HG02970 (cell line): ENCODE results near the gene KLF9.
"Not testable (repeated sequence)": the region's sequence is repeated elsewhere in the genome, so short reads cannot be mapped to it uniquely, and the experiment has no call there.

Source experiments
- ATAC-seq: cut with Tn5 transposase; IDR thresholded peaks from one replicate; pipeline ENCODE4 v1.9.1; 2021; ENCODE audit warnings: mild to moderate bottlenecking, moderate library complexity, moderate number of reproducible peaks; ENCODE audit not compliant: unreplicated experiment, low FRiP score

The KLF9 gene

DNA sequence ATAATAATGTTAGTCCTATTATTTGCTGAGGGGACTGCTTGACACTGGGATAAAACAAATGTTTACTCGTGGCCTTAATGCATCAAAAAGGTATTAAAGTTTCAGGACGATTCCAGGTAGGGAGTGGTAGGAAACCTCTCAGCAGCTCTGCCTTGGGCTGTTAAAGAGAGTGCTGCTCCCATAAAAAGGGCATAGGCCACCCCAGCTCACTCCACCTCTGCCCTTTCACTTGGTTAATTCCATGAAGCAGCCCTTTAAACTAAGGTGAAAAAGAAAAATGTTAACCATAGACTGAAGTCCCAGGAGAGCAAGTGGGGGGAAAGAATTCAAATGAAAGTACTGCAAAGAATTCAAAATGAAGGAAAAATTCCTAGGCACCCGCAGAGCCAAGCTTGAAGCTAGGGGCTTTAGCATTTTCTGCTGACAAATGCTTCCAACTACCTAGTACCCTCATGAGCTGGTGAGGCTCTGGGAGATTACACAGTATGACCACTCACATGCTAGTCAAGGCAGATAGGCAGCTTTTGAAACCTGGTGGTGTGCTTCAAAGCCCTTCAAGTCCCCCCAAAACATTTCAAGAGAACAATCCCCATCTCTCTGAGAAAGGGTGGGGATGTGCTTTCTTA, 8.5 kb downstream of the KLF9 start:
- no peak for ATAC-seq

DNA sequence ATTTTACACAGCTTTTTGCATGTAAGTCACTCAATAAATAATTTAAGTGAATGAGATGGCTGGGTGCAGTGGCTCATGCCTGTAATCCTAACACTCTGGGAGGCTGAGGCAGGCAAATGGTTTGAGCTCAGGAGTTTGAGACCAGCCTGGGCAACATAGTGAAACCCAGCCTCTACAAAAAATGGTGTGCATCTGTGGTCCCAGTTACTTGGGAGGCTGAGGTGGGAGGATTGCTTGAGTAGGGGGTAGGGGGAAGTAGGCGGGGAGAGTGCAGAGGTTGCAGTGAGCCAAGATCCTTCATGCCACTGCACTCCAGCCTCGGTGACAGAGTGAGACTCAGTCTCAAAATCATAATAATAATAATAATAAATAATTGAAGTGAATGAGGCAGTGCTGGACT, 10.2 kb downstream of the KLF9 start:
- ATAC-seq, result no peak

DNA sequence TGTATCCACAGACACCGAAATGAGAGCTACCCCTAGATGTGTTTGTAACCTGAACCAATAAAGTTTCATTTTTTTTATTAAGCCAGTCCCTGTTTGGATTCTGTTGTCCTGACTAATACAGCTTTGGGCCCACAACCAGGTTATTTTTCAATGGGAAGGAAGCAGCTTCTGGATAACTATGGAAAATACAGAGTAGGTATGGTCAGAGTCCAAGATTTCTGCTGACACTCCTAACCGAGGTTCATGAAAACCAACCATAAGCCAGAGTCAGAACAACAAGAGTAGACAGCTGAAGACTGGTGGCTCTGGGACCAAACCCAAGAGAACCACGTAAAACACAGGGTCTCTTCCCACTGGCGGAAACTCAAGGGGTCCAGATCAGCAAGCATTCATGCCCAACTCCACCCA, 10.8 kb downstream of the KLF9 start:
- ATAC-seq, result no peak

GRCh38 chr9:70403166-70403565, 11.3 kb downstream of the KLF9 start:
- ATAC-seq, result no peak

DNA sequence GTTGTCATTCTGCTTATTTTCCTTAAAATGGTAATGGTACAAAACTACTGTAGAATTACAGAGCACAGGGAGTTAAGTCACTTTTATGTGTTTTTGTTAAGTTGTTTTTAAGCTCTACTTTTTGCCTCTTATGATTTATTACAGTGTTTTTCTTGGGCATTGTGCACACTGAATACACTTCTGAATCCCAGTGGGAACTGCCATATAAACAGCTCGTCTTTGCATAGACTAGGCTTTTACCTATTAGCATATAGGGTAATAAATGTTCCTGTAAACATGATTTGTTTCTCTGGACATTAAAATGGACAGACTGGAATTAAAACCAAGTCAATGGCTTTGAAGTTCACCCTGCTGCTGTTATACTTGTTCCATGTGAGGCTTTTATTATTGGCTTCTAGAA, 12.2 kb downstream of the KLF9 start:
- no peak for ATAC-seq

DNA sequence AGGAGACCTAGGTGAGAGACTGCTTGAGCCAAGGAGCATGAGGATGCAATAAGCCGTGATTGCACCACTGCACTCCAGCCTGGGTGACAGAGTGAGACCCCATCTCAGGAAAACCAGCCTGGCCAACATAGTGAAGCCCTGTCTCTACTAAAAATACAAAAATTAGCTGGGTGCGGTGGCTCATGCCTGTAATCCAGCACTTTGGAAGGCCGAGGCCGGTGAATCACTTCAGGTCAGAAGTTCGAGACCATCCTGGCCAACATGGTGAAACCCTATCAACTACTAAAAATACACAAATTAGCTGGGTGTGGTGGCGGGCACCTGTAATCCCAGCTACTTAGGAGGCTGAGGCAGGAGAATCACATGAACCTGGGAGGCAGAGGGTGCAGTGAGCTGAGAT, 13.2 kb downstream of the KLF9 start:
- not testable (repeated sequence) for ATAC-seq

DNA sequence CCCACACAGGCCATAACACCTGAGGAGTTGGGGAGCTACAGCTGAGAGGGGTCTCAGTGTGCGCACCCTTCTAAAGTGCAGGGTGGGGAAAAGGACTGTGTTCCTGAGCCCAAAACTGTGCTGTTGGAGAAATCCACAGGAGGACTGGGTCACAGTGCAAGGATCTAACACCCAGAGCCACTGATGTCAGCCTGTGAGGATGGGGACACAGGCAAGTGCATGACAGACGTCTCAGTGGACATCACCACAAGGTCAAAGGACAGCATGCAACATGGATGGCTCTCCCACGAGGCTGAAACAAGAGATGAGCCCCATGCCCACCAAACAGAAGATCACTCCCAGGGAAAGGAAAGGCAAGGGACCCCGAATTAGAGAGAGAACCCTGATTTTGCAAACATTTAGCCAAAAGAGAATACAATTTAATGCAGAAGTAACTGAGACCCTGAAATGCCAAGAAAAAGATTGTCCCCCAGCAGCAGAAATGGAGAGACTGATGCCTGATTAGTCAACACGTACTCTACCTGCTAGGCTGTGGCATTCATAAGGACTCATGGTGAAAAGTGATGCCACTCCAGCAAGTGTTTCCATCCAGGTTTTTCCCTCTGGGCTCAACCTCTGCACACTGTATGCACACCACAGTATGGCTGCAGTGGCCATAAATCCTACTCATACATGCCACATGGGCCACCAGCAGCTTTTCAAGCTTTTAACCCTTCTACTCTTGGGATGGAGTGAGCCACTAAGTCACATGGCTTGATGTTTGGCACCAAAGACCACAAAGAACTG, 14.2 kb downstream of the KLF9 start:
- ATAC-seq, result no peak

DNA sequence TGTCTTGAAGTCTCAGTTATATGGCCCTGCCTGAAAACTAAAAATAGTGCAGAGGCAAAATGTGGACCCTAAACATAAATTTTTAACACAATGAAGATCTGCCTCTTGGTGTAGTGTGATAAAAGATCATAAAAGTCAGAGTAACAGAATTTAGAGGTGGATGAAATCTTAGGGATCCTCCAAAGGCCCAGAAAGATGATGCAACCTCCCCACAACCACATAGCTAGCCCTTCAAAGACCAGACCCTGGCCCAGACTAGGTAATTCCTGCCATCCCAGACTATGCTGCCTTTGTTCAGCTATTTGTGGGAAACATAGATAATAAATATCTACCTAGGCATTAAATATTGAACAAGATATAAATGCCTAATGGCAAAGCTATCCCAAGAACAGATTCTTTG, 15.3 kb downstream of the KLF9 start:
- ATAC-seq, result no peak

- peak; percentile 93 for ATAC-seq
These were observed 16.3 kb downstream of the KLF9 start for GRCh38 chr9:70398145-70398556.

DNA sequence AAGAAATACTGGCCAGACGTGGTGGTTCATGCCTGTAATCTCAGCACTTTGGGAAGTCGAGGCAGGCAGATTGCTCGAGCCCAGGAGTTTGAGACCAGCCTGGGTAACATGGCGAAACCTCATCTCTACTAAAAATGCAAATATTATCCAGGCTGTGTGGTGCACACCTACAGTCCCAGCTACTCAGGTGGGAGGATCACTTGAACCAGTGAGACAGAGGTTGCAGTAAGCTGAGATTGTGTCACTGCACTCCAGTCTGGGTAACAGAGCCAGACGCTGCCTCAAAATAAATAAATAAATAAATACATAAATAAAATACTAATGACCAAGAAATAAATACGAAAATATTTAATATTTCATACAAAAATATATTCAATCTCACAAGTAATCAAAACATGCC, 18.8 kb downstream of the KLF9 start:
- no peak for ATAC-seq

GRCh38 chr9:70392850-70393249, 21.6 kb downstream of the KLF9 start:
- no peak for ATAC-seq

GRCh38 chr9:70392189-70392588, 22.3 kb downstream of the KLF9 start:
- no peak for ATAC-seq

DNA sequence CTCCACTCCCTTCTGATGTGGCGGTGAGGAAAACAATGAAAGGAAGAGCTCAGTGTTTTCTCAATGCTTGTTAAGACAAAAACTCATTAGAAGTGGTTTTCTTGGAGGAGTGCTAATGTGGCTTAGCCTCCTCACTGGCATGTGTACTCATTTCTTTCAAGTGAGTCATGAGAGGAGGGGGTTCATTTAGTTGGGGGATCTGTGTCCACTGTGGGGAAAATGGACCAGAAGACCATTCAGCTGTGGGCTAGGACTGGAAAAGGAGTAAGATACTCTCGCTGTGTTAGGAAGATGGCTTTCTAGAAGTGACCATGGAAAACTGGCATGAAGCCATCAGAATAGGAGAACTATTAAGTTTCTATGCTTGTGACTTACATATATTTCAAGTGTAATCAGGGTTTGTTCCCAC, 23.5 kb downstream of the KLF9 start:
- no peak for ATAC-seq

- ATAC-seq, result no peak
These were observed 24.7 kb downstream of the KLF9 start for GRCh38 chr9:70389621-70390266.

DNA sequence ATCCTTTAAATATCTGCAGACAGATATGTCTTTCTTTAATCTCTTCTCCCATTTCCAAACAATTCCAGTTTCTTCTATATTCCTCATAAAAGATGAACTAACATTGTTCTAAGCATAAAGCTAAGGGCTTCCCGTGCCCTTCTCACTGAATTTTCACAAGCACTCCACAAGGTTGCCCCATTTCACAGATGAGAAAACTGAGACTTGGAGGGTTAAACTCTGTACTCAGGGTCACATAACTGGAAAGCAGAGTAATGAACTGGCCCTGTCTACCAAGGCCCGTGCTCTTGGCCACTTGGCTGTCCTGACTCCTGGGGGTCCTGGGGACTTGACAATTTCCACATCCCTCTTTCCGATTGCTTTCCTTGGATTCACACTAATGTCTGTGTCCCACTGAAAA, 25.3 kb downstream of the KLF9 start:
- ATAC-seq, result no peak

- ATAC-seq, result no peak
These were observed 26.8 kb downstream of the KLF9 start for GRCh38 chr9:70387663-70388062.

DNA sequence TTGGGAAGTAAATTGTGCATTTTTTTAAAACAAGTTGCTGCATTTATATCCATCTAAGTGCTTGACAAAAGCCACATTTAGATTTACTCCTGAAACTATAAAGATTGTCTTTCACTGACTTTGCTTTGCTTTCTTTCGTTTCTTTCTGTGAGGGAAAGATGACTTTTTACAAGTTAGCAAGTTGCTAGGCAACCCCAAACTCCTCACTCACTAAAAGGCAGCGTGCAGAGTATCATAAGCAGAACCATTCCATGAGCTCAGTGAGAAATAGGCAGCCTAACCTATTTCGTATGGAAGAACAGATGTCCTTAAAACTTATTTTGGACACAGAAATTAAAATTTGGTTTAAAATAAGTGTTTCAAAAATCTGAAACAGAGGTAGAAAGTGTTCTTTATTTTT, 29.0 kb downstream of the KLF9 start:
- ATAC-seq, result no peak

GRCh38 chr9:70382709-70383605, 31.5 kb downstream of the KLF9 start:
- ATAC-seq, result no peak

- ATAC-seq, result no peak
These were observed 32.3 kb downstream of the KLF9 start for GRCh38 chr9:70382046-70382708.

- ATAC-seq, result no peak
These were observed 39.4 kb downstream of the KLF9 start for GRCh38 chr9:70374962-70375618.
